Liver (tissue), 9 donors: Measurements from ENCODE around the gene GOLGA7B. TPM values are rescaled to one million over a fixed set of nuclear protein-coding genes. Genes with fewer than 3 reads are reported as not detected.
A peak's percentile ranks its signal among the peaks of the same experiment; 100 is the strongest.

Source experiments
- DNase-seq: peaks from one replicate; pipeline ENCODE4 v3.0.0-alpha.2; 2017; ENCODE audit warnings: low spot score
- H3K27ac ChIP-seq, 2 donors: one replicate each; pipeline ENCODE4 v1.7.0; 2013; ENCODE audit warnings: inconsistent platforms in 2 of 2, low read length in 2 of 2, control low read depth in 1 of 2, low read depth in 1 of 2, mild to moderate bottlenecking in 1 of 2
- H3K27me3 ChIP-seq, 4 donors: one replicate each; pipeline versions ENCODE4 v1.6.1 to v1.7.0; 2013; ENCODE audit warnings: low read length in 3 of 4, inconsistent platforms in 1 of 4, mild to moderate bottlenecking in 1 of 4, moderate library complexity in 1 of 4; ENCODE audit not compliant: control insufficient read depth in 4 of 4, insufficient read depth in 4 of 4
- H3K36me3 ChIP-seq, 4 donors: one replicate each; pipeline versions ENCODE4 v1.6.1 to v1.7.0; 2013; ENCODE audit warnings: low read length in 3 of 4, mild to moderate bottlenecking in 3 of 4, low read depth in 1 of 4, moderate library complexity in 1 of 4; ENCODE audit not compliant: control insufficient read depth in 4 of 4, insufficient read depth in 3 of 4
- H3K4me1 ChIP-seq, 4 donors: one replicate each; pipeline versions ENCODE4 v1.6.1 to v1.7.0; 2013; ENCODE audit warnings: low read length in 3 of 4, mild to moderate bottlenecking in 3 of 4, moderate library complexity in 1 of 4; ENCODE audit not compliant: control insufficient read depth in 4 of 4, insufficient read depth in 4 of 4
- H3K4me3 ChIP-seq, 3 donors: one replicate each; pipeline versions ENCODE4 v1.6.1 to v1.7.0; 2013; ENCODE audit warnings: low read length in 3 of 3, control low read depth in 1 of 3, low read depth in 1 of 3, mild to moderate bottlenecking in 1 of 3
- H3K9ac ChIP-seq, 2 donors: one replicate each; pipeline ENCODE4 v1.7.0; 2013; ENCODE audit warnings: low read length in 2 of 2, mild to moderate bottlenecking in 2 of 2, moderate library complexity in 2 of 2, control low read depth in 1 of 2, low read depth in 1 of 2
- H3K9me3 ChIP-seq, 4 donors: one replicate each; pipeline versions ENCODE4 v1.6.1 to v1.7.0; 2013; ENCODE audit warnings: low read length in 3 of 4; ENCODE audit not compliant: control insufficient read depth in 4 of 4
- ATF3 ChIP-seq: IDR thresholded peaks from 2 replicates; pipeline ENCODE4 v1.6.1; 2016; ENCODE audit warnings: antibody characterized with exemption
- CTCF ChIP-seq: fragments of 150-350 bp; IDR thresholded peaks from 2 replicates; pipeline ENCODE4 v1.5.1; 2017; ENCODE audit warnings: improper control_type of control experiment, low read depth, low read length; ENCODE audit not compliant: missing input control
- FOXA1 ChIP-seq: IDR thresholded peaks from 2 replicates; pipeline ENCODE4 v1.6.1; 2016; ENCODE audit warnings: antibody characterized with exemption
- FOXA2 ChIP-seq: IDR thresholded peaks from 2 replicates; pipeline ENCODE4 v1.6.1; 2016; ENCODE audit warnings: antibody characterized with exemption
- GABPA ChIP-seq, 2 donors: IDR thresholded peaks in 1 of 2; conservative IDR thresholded peaks in 1 of 2; 2 replicates each; pipeline ENCODE4 v1.6.1; 2016; ENCODE audit warnings: antibody characterized with exemption in 2 of 2, mild to moderate bottlenecking in 1 of 2, moderate library complexity in 1 of 2
- HNF4A ChIP-seq, 2 donors: conservative IDR thresholded peaks; 2 replicates each; pipeline ENCODE4 v1.6.1; 2016; ENCODE audit warnings: antibody characterized with exemption in 2 of 2, mild to moderate bottlenecking in 2 of 2
- JUND ChIP-seq, 2 donors: IDR thresholded peaks; 2 replicates each; pipeline ENCODE4 v1.6.1; 2016; ENCODE audit warnings: antibody characterized with exemption in 2 of 2
- NR2F2 ChIP-seq: IDR thresholded peaks from 2 replicates; pipeline ENCODE4 v1.6.1; 2016; ENCODE audit warnings: antibody characterized with exemption
- RAD21 ChIP-seq, 2 donors: IDR thresholded peaks; 2 replicates each; pipeline ENCODE4 v1.6.1; 2016; ENCODE audit warnings: antibody characterized with exemption in 2 of 2, mild to moderate bottlenecking in 2 of 2
- RXRA ChIP-seq, 2 donors: IDR thresholded peaks; 2 replicates each; pipeline ENCODE4 v1.6.1; 2017 to 2018; ENCODE audit warnings: antibody characterized with exemption in 2 of 2, mild to moderate bottlenecking in 1 of 2
- SP1 ChIP-seq: IDR thresholded peaks from 2 replicates; pipeline ENCODE4 v1.6.1; 2018; ENCODE audit warnings: antibody characterized with exemption, mild to moderate bottlenecking
- TAF1 ChIP-seq: conservative IDR thresholded peaks from 2 replicates; pipeline ENCODE4 v1.6.1; 2016; ENCODE audit warnings: antibody characterized with exemption, mild to moderate bottlenecking
- WGBS: extraction: QIAGEN DNeasy Blood & Tissue Kit; methylation state at CpG from one replicate; pipeline ENCODE4 v1.1.7; 2013; 5-methylcytosine and 5-hydroxymethylcytosine counted together
- polyA plus RNA-seq, 2 donors: library from polyadenylated mRNA; stranded (reverse) in 1 of 2; unstranded in 1 of 2; fragments of 200-250 nt in 1 of 2; fragments of >200 nt in 1 of 2; fragmentation: Nextera tagmentation in 1 of 2; extraction: Ambion mirVana in 1 of 2; gene quantifications; one replicate each; pipeline versions ENCODE4 v1.2.1 to v1.2.3, GENCODE V29; 2013 to 2015
- total RNA-seq, 2 donors: library from RNA; depleted of rRNA; stranded (reverse); fragments of >200 nt; gene quantifications; one replicate each; pipeline ENCODE4 v1.2.3, GENCODE V29; 2014
- TF ChIP-seq, protein P1 (sequence below): IDR thresholded peaks from 2 replicates; pipeline ENCODE4 v1.6.1; 2016; ENCODE audit warnings: antibody characterized with exemption
- TF ChIP-seq, protein P2 (sequence below): IDR thresholded peaks from 2 replicates; pipeline ENCODE4 v1.6.1; 2016; ENCODE audit warnings: antibody characterized with exemption
- donor health status: healthy.
- donor health status: healthy.
- donor health status: healthy.
- donor health status: healthy.
- donor health status: healthy.

Gene GOLGA7B
- total and polyA plus RNA-seq, 4 donors: 0.05 to 0.63 (median 0.40) TPM

DNA sequence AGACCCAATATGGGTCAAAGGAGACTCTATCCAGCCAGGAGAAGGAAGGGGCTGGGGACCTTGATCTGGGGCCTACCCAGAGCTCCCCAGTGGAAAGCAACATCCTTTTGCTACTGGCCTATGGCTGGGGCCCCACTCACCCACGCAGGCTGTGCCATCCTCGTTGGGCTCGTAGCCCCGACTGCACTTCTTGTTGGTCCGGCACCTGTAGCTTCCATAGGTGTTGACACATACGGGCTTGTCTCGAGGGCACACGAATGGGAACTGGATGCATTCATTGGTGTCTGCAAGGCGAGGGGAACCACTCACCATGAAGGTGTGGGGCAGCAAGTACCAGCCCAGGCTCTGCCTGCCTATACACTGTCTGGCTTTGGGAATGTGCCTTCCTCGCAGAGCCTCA, 30.5 kb downstream of the GOLGA7B start:
- Histone ChIP-seq H3K9me3 (no peaks in the 10 kb centered on the region), H3K27ac (no peak overlapping the region), H3K27me3 (no peaks in the 10 kb centered on the region), H3K4me1 (peaks cover 0 to 2% (median 0%) of the 10 kb centered on the region in 4 donors), H3K4me3 (no peak overlapping the region), H3K9ac (no peak overlapping the region), H3K36me3 (no peaks in the 10 kb centered on the region)
- no peak for DNase-seq
- WGBS: 95% methylated on average over 10 of the region's 10 CpGs
- TF ChIP-seq, protein P1, sequence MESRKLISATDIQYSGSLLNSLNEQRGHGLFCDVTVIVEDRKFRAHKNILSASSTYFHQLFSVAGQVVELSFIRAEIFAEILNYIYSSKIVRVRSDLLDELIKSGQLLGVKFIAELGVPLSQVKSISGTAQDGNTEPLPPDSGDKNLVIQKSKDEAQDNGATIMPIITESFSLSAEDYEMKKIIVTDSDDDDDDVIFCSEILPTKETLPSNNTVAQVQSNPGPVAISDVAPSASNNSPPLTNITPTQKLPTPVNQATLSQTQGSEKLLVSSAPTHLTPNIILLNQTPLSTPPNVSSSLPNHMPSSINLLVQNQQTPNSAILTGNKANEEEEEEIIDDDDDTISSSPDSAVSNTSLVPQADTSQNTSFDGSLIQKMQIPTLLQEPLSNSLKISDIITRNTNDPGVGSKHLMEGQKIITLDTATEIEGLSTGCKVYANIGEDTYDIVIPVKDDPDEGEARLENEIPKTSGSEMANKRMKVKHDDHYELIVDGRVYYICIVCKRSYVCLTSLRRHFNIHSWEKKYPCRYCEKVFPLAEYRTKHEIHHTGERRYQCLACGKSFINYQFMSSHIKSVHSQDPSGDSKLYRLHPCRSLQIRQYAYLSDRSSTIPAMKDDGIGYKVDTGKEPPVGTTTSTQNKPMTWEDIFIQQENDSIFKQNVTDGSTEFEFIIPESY: no peak

DNA sequence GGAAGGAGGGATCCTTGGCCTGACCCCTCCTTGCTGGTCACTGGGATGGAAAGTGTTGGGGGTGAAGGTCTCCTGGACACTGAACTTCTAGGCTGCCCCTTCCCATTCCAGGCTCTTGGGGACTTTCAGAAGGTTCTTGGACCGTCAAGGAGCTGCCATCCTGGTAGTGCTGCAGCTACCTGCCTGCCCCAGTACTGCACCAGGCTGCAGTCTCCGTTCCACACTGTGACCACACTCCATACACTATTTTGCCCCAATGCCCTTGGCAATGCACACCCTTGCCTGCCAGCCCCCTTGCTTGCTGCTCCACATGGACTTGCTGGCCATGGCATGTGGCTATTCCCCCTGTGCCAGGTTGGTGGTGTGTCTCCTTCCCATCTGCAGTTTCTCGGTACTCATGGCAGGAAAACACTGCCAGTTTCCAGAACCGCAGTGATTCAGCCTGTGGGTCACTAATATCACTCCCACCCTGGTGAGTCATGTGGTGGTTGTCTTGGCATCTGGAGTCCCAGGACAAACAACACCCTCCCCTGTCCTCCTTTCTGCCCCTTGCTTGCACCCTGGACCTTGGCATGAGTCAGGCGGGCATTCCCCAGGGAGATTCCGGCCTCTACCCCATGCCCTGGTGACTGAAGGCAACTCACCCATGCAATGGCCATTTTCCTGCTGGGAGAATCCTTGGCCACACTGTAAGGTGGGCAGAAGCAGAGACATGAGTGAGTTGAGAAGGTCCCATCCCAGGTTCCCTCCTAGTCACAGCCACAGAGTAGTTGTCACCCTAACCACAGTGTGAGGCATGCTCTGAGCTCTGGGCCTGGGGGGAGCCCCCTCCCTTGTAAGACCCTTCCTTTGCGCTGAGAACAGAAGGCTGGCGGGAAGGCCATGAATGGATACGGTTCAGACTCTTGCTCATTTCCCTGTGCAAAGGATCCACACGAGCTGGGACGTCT, 32.8 kb downstream of the GOLGA7B start:
- Histone ChIP-seq H3K36me3 (no peaks in the 10 kb centered on the region), H3K4me3 (no peak overlapping the region), H3K4me1 (peaks cover 0 to 2% (median 0%) of the 10 kb centered on the region in 4 donors), H3K27me3 (no peaks in the 10 kb centered on the region), H3K9me3 (no peaks in the 10 kb centered on the region), H3K27ac (no peak overlapping the region), H3K9ac (no peak overlapping the region)
- peak in 1 of 2 donors; percentile 66 for TF ChIP-seq RXRA (IDR thresholded peaks at IDR 0.05)
- TF ChIP-seq HNF4A (conservative IDR thresholded peaks at IDR 0.05): peak in 1 of 2 donors; percentile 76
- peak in 1 of 2 donors; percentile 85 for TF ChIP-seq JUND (IDR thresholded peaks at IDR 0.05)
- TF ChIP-seq GABPA (IDR thresholded peaks at IDR 0.05 in 1 of 2, conservative IDR thresholded peaks at IDR 0.05 in 1 of 2): no peak
- TF ChIP-seq, protein P2, sequence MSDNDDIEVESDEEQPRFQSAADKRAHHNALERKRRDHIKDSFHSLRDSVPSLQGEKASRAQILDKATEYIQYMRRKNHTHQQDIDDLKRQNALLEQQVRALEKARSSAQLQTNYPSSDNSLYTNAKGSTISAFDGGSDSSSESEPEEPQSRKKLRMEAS: no peak
- TF ChIP-seq, protein P1: no peak
- no peak for TF ChIP-seq NR2F2
- TF ChIP-seq RAD21 (IDR thresholded peaks at IDR 0.05): no peak
- WGBS: 65% methylated on average over 11 of the region's 11 CpGs
- DNase-seq: no peak

GRCh38 chr10:97883092-97883485, 33.4 kb downstream of the GOLGA7B start:
- H3K27me3 ChIP-seq: no peaks in the 10 kb centered on the region
- no peak overlapping the region for H3K4me3 ChIP-seq
- H3K27ac ChIP-seq: no peak overlapping the region
- no peak overlapping the region for H3K9ac ChIP-seq
- no peaks in the 10 kb centered on the region for H3K9me3 ChIP-seq
- DNase-seq: no peak
- 67% methylated on average over 3 of the region's 3 CpGs for WGBS
- peaks cover 0 to 2% (median 0%) of the 10 kb centered on the region in 4 donors for H3K4me1 ChIP-seq
- no peaks in the 10 kb centered on the region for H3K36me3 ChIP-seq
- TF ChIP-seq RXRA (IDR thresholded peaks at IDR 0.05): no peak
- TF ChIP-seq SP1: no peak
- TF ChIP-seq NR2F2: no peak
- TF ChIP-seq CTCF: no peak
- TF ChIP-seq FOXA2: no peak
- no peak for TF ChIP-seq JUND (IDR thresholded peaks at IDR 0.05)
- no peak for TF ChIP-seq ATF3
- no peak for TF ChIP-seq HNF4A (conservative IDR thresholded peaks at IDR 0.05)
- TF ChIP-seq, protein P1: no peak
- TF ChIP-seq TAF1: no peak
- no peak for TF ChIP-seq FOXA1
